ENCODE data around the gene SPTBN1. TPM values are rescaled to one million over a fixed set of nuclear protein-coding genes. Genes with fewer than 3 reads are reported as not detected.
"Not testable (repeated sequence)": the region's sequence is repeated elsewhere in the genome, so short reads cannot be mapped to it uniquely, and the experiment has no call there.

Gene SPTBN1
- total RNA-seq, 1 donor from 2014 or later = 70.3 TPM

GRCh38 chr2:54502731-54503130 lies 46.6 kb downstream of the SPTBN1 start:
- Mint-ChIP-seq H3K9me3 (no peaks in the 10 kb centered on the region), H3K4me1 (ENCODE audit: low read depth) (no peaks in the 10 kb centered on the region), H3K27ac (no peak overlapping the region), H3K36me3 (ENCODE audit: low read depth) (no peaks in the 10 kb centered on the region), H3K27me3 (ENCODE audit: low read depth) (peaks cover 20% of the 10 kb centered on the region), H3K4me3 (ENCODE audit: low read depth) (no peak overlapping the region)
- DNase-seq (ENCODE audit: low spot score) = no peak
- intact Hi-C loops (cut with micrococcal nuclease) = loop anchor here (5.0 kb wide), 1 partner anchor 395 kb away; no protein-coding TSS in a partner anchor

GRCh38 chr2:54503192-54503591 lies 47.1 kb downstream of the SPTBN1 start:
- no peak for DNase-seq (ENCODE audit: low spot score)

GRCh38 chr2:54503828-54504227 lies 47.7 kb downstream of the SPTBN1 start:
- no peak for DNase-seq (ENCODE audit: low spot score)
- no peaks in the 10 kb centered on the region for H3K9me3 Mint-ChIP-seq
- H3K27me3 Mint-ChIP-seq (ENCODE audit: low read depth) = peaks cover 16% of the 10 kb centered on the region
- H3K4me3 Mint-ChIP-seq (ENCODE audit: low read depth) = no peak overlapping the region
- no peaks in the 10 kb centered on the region for H3K4me1 Mint-ChIP-seq (ENCODE audit: low read depth)
- intact Hi-C loops (cut with micrococcal nuclease) = loop anchor here (5.0 kb wide), 1 partner anchor 397 kb away; no protein-coding TSS in a partner anchor
- no peaks in the 10 kb centered on the region for H3K36me3 Mint-ChIP-seq (ENCODE audit: low read depth)
- no peak overlapping the region for H3K27ac Mint-ChIP-seq

More at GRCh38 chr2:54503192-54503591, 47.1 kb downstream of the SPTBN1 start:
- H3K27me3 Mint-ChIP-seq (ENCODE audit: low read depth) = peaks cover 20% of the 10 kb centered on the region
- no peak overlapping the region for H3K27ac Mint-ChIP-seq
- no peaks in the 10 kb centered on the region for H3K36me3 Mint-ChIP-seq (ENCODE audit: low read depth)
- no peaks in the 10 kb centered on the region for H3K4me1 Mint-ChIP-seq (ENCODE audit: low read depth)
- no peaks in the 10 kb centered on the region for H3K9me3 Mint-ChIP-seq
- H3K4me3 Mint-ChIP-seq (ENCODE audit: low read depth) = no peak overlapping the region
- intact Hi-C loops (cut with micrococcal nuclease) = loop anchor here (5.0 kb wide), 1 partner anchor 396 kb away; no protein-coding TSS in a partner anchor

- intact Hi-C loops (cut with micrococcal nuclease) = loop anchor here (5.0 kb wide), 1 partner anchor 398 kb away; no protein-coding TSS in a partner anchor
Measured at GRCh38 chr2:54504866-54505265, 48.7 kb downstream of the SPTBN1 start.

GRCh38 chr2:54508541-54508940 lies 52.4 kb downstream of the SPTBN1 start:
- Mint-ChIP-seq H3K9me3 (no peaks in the 10 kb centered on the region), H3K27ac (no peak overlapping the region), H3K4me1 (ENCODE audit: low read depth) (peaks cover 4% of the 10 kb centered on the region), H3K27me3 (ENCODE audit: low read depth) (peaks cover 7% of the 10 kb centered on the region), H3K36me3 (ENCODE audit: low read depth) (no peaks in the 10 kb centered on the region), H3K4me3 (ENCODE audit: low read depth) (no peak overlapping the region)
- intact Hi-C loops (cut with micrococcal nuclease) = no loop called here
- no peak for DNase-seq (ENCODE audit: low spot score)

More at GRCh38 chr2:54504866-54505265, 48.7 kb downstream of the SPTBN1 start:
- H3K27ac Mint-ChIP-seq = no peak overlapping the region
- H3K27me3 Mint-ChIP-seq (ENCODE audit: low read depth) = peaks cover 14% of the 10 kb centered on the region
- H3K4me1 Mint-ChIP-seq (ENCODE audit: low read depth) = no peaks in the 10 kb centered on the region
- H3K4me3 Mint-ChIP-seq (ENCODE audit: low read depth) = no peak overlapping the region
- DNase-seq (ENCODE audit: low spot score) = no peak
- H3K9me3 Mint-ChIP-seq = no peaks in the 10 kb centered on the region
- H3K36me3 Mint-ChIP-seq (ENCODE audit: low read depth) = no peaks in the 10 kb centered on the region

- intact Hi-C loops (cut with micrococcal nuclease); H3K27me3 Mint-ChIP-seq (ENCODE audit: low read depth); H3K36me3 Mint-ChIP-seq (ENCODE audit: low read depth); H3K9me3 Mint-ChIP-seq; DNase-seq (ENCODE audit: low spot score); H3K4me1 Mint-ChIP-seq (ENCODE audit: low read depth); H3K27ac Mint-ChIP-seq; H3K4me3 Mint-ChIP-seq (ENCODE audit: low read depth): not testable (repeated sequence)
Measured at GRCh38 chr2:54509043-54509442, 52.9 kb downstream of the SPTBN1 start.

GRCh38 chr2:54510916-54511315 lies 54.8 kb downstream of the SPTBN1 start:
- H3K27ac Mint-ChIP-seq = no peak overlapping the region
- H3K9me3 Mint-ChIP-seq = no peaks in the 10 kb centered on the region
- no peak overlapping the region for H3K4me3 Mint-ChIP-seq (ENCODE audit: low read depth)
- H3K27me3 Mint-ChIP-seq (ENCODE audit: low read depth) = peaks cover 4% of the 10 kb centered on the region
- intact Hi-C loops (cut with micrococcal nuclease) = no loop called here
- no peaks in the 10 kb centered on the region for H3K36me3 Mint-ChIP-seq (ENCODE audit: low read depth)
- peaks cover 4% of the 10 kb centered on the region for H3K4me1 Mint-ChIP-seq (ENCODE audit: low read depth)
- DNase-seq (ENCODE audit: low spot score) = no peak

GRCh38 chr2:54512183-54512582 lies 56.1 kb downstream of the SPTBN1 start:
- H3K36me3 Mint-ChIP-seq (ENCODE audit: low read depth) = no peaks in the 10 kb centered on the region
- intact Hi-C loops (cut with micrococcal nuclease) = no loop called here
- no peak overlapping the region for H3K4me3 Mint-ChIP-seq (ENCODE audit: low read depth)
- H3K9me3 Mint-ChIP-seq = no peaks in the 10 kb centered on the region
- DNase-seq (ENCODE audit: low spot score) = no peak
- H3K27ac Mint-ChIP-seq = no peak overlapping the region
- H3K4me1 Mint-ChIP-seq (ENCODE audit: low read depth) = peaks cover 4% of the 10 kb centered on the region
- H3K27me3 Mint-ChIP-seq (ENCODE audit: low read depth) = peaks cover 4% of the 10 kb centered on the region

GRCh38 chr2:54512663-54513362 lies 56.7 kb downstream of the SPTBN1 start:
- intact Hi-C loops (cut with micrococcal nuclease) = no loop called here
- DNase-seq (ENCODE audit: low spot score) = no peak
- H3K27me3 Mint-ChIP-seq (ENCODE audit: low read depth) = peaks cover 4% of the 10 kb centered on the region
- no peaks in the 10 kb centered on the region for H3K9me3 Mint-ChIP-seq
- H3K36me3 Mint-ChIP-seq (ENCODE audit: low read depth) = no peaks in the 10 kb centered on the region
- H3K4me3 Mint-ChIP-seq (ENCODE audit: low read depth) = no peak overlapping the region
- peaks cover 4% of the 10 kb centered on the region for H3K4me1 Mint-ChIP-seq (ENCODE audit: low read depth)
- no peak overlapping the region for H3K27ac Mint-ChIP-seq

GRCh38 chr2:54513363-54513715 lies 57.2 kb downstream of the SPTBN1 start:
- intact Hi-C loops (cut with micrococcal nuclease) = no loop called here
- no peak overlapping the region for H3K4me3 Mint-ChIP-seq (ENCODE audit: low read depth)
- peaks cover 4% of the 10 kb centered on the region for H3K4me1 Mint-ChIP-seq (ENCODE audit: low read depth)
- no peak for DNase-seq (ENCODE audit: low spot score)
- no peaks in the 10 kb centered on the region for H3K9me3 Mint-ChIP-seq
- H3K36me3 Mint-ChIP-seq (ENCODE audit: low read depth) = no peaks in the 10 kb centered on the region
- no peak overlapping the region for H3K27ac Mint-ChIP-seq
- peaks cover 4% of the 10 kb centered on the region for H3K27me3 Mint-ChIP-seq (ENCODE audit: low read depth)

- Mint-ChIP-seq H3K9me3 (no peaks in the 10 kb centered on the region), H3K27ac (no peak overlapping the region), H3K36me3 (ENCODE audit: low read depth) (no peaks in the 10 kb centered on the region), H3K4me3 (ENCODE audit: low read depth) (no peak overlapping the region), H3K27me3 (ENCODE audit: low read depth) (peaks cover 16% of the 10 kb centered on the region), H3K4me1 (ENCODE audit: low read depth) (peaks cover 4% of the 10 kb centered on the region)
- DNase-seq (ENCODE audit: low spot score) = no peak
- intact Hi-C loops (cut with micrococcal nuclease) = no loop called here
Measured at GRCh38 chr2:54514822-54515569, 58.9 kb downstream of the SPTBN1 start.

- peaks cover 29% of the 10 kb centered on the region for H3K27me3 Mint-ChIP-seq (ENCODE audit: low read depth)
- peaks cover 4% of the 10 kb centered on the region for H3K4me1 Mint-ChIP-seq (ENCODE audit: low read depth)
- intact Hi-C loops (cut with micrococcal nuclease) = no loop called here
- no peak overlapping the region for H3K27ac Mint-ChIP-seq
- H3K4me3 Mint-ChIP-seq (ENCODE audit: low read depth) = no peak overlapping the region
- no peaks in the 10 kb centered on the region for H3K36me3 Mint-ChIP-seq (ENCODE audit: low read depth)
- DNase-seq (ENCODE audit: low spot score) = no peak
- no peaks in the 10 kb centered on the region for H3K9me3 Mint-ChIP-seq
Measured at GRCh38 chr2:54516842-54517241, 60.7 kb downstream of the SPTBN1 start.

GRCh38 chr2:54518016-54518415 lies 61.9 kb downstream of the SPTBN1 start:
- H3K4me3 Mint-ChIP-seq (ENCODE audit: low read depth); DNase-seq (ENCODE audit: low spot score); H3K4me1 Mint-ChIP-seq (ENCODE audit: low read depth); H3K27ac Mint-ChIP-seq; H3K36me3 Mint-ChIP-seq (ENCODE audit: low read depth); intact Hi-C loops (cut with micrococcal nuclease); H3K9me3 Mint-ChIP-seq: not testable (repeated sequence)
- peaks cover 27% of the 10 kb centered on the region for H3K27me3 Mint-ChIP-seq (ENCODE audit: low read depth)

All from activated T-helper 2 cell treated with anti-CD3 and anti-CD28 coated beads, Interferon-gamma antibody, Interleukin-2, Interleukin-4, amounts not matched to agents 10 μg/mL and 5 μg/mL and 100 μg/mL, durations not matched to agents 14 hours and 24 hours and 36 hours (primary cell).